ENCODE data around the gene PRKCD.

Gene PRKCD

GRCh38 chr3:53170325-53171063 is 9.5 kb downstream of the PRKCD start:
- no peak for DNase-seq (ENCODE audit: low spot score)

GRCh38 chr3:53171064-53171418 is 10.0 kb downstream of the PRKCD start:
- no peak for DNase-seq (ENCODE audit: low spot score)

- no peak for DNase-seq (ENCODE audit: low spot score)
Observed at GRCh38 chr3:53171827-53172505, 11.0 kb downstream of the PRKCD start.

GRCh38 chr3:53173107-53173506 is 12.1 kb downstream of the PRKCD start:
- no peak for DNase-seq (ENCODE audit: low spot score)

- no peak for DNase-seq (ENCODE audit: low spot score)
Observed at GRCh38 chr3:53174346-53175250, 13.6 kb downstream of the PRKCD start.

GRCh38 chr3:53175613-53176540 is 14.9 kb downstream of the PRKCD start:
- no peak for DNase-seq (ENCODE audit: low spot score)

GRCh38 chr3:53178246-53178645 is 17.2 kb downstream of the PRKCD start:
- DNase-seq (ENCODE audit: low spot score): no peak

GRCh38 chr3:53179580-53179979 is 18.6 kb downstream of the PRKCD start:
- no peak for DNase-seq (ENCODE audit: low spot score)

- no peak for DNase-seq (ENCODE audit: low spot score)
Observed at GRCh38 chr3:53180305-53181023, 19.5 kb downstream of the PRKCD start.

GRCh38 chr3:53181024-53181371 is 20.0 kb downstream of the PRKCD start:
- DNase-seq (ENCODE audit: low spot score): no peak

GRCh38 chr3:53181528-53181927 is 20.5 kb downstream of the PRKCD start:
- no peak for DNase-seq (ENCODE audit: low spot score)

- no peak for DNase-seq (ENCODE audit: low spot score)
Observed at GRCh38 chr3:53182764-53183355, 21.9 kb downstream of the PRKCD start.

GRCh38 chr3:53183514-53183913 is 22.5 kb downstream of the PRKCD start:
- DNase-seq (ENCODE audit: low spot score): no peak

GRCh38 chr3:53184701-53185100 is 23.7 kb downstream of the PRKCD start:
- DNase-seq (ENCODE audit: low spot score): no peak

- DNase-seq (ENCODE audit: low spot score): no peak
Observed at GRCh38 chr3:53185761-53186465, 24.9 kb downstream of the PRKCD start.

- no peak for DNase-seq (ENCODE audit: low spot score)
Observed at GRCh38 chr3:53186726-53187125, 25.7 kb downstream of the PRKCD start.

- DNase-seq (ENCODE audit: low spot score): no peak
Observed at GRCh38 chr3:53187430-53187829, 26.4 kb downstream of the PRKCD start.

GRCh38 chr3:53188136-53188685 is 27.2 kb downstream of the PRKCD start:
- no peak for DNase-seq (ENCODE audit: low spot score)

- no peak for DNase-seq (ENCODE audit: low spot score)
Observed at GRCh38 chr3:53188720-53189119, 27.7 kb downstream of the PRKCD start.

GRCh38 chr3:53189276-53189675 is 28.3 kb downstream of the PRKCD start:
- DNase-seq (ENCODE audit: low spot score): no peak
